Ovary (tissue), 9 donors: ENCODE results near the gene RBP5. TPM values are rescaled to one million over a fixed set of nuclear protein-coding genes. Genes with fewer than 3 reads are reported as not detected.

Source experiments
- DNase-seq, 5 donors: peaks; one replicate each; pipeline ENCODE4 v3.0.0-alpha.2; 2019 to 2020
- H3K27ac ChIP-seq, 2 donors: fragments of 200-600 bp; one replicate each; pipeline versions ENCODE4 v1.5.1 to v1.8.0; 2019 to 2022
- H3K27me3 ChIP-seq: fragments of 200-600 bp; one replicate; pipeline ENCODE4 v1.8.0; 2022
- H3K36me3 ChIP-seq: fragments of 200-600 bp; sonication (generic); one replicate; pipeline ENCODE4 v1.5.1; 2019
- H3K4me1 ChIP-seq: one replicate; pipeline ENCODE4 v1.8.1; 2013; ENCODE audit warnings: mild to moderate bottlenecking, moderate library complexity; ENCODE audit not compliant: insufficient read depth
- H3K4me3 ChIP-seq: fragments of 200-600 bp; sonication (generic); one replicate; pipeline ENCODE4 v1.5.1; 2017
- H3K9me3 ChIP-seq, 2 donors: fragments of 200-600 bp in 1 of 2; sonication (generic) in 1 of 2; one replicate each; pipeline versions ENCODE4 v1.5.1 to v1.8.1; 2013 to 2019; ENCODE audit warnings: mild to moderate bottlenecking in 1 of 2, moderate library complexity in 1 of 2
- CTCF ChIP-seq, 3 donors: fragments of 450-650 bp in 2 of 3; fragments of 200-600 bp in 1 of 3; IDR thresholded peaks; one replicate each; pipeline versions ENCODE4 v1.5.1 to v1.8.0; 2016 to 2022; ENCODE audit warnings: antibody characterized with exemption in 3 of 3, mild to moderate bottlenecking in 1 of 3
- EP300 ChIP-seq: sonication (generic); formaldehyde crosslinking; IDR thresholded peaks from one replicate; pipeline ENCODE4 v1.6.1; 2017; ENCODE audit warnings: antibody characterized with exemption
- POLR2A ChIP-seq: fragments of 450-650 bp; IDR thresholded peaks from one replicate; pipeline ENCODE4 v1.6.1; 2017; ENCODE audit warnings: antibody characterized with exemption, mild to moderate bottlenecking, moderate library complexity
- WGBS, 3 donors: extraction: QIAGEN DNeasy Blood & Tissue Kit in 1 of 3; methylation state at CpG; one replicate each; pipeline versions ENCODE4 v1.1.5 to v1.1.7; 2013 to 2017; 5-methylcytosine and 5-hydroxymethylcytosine counted together
- intact Hi-C, 4 donors: fragments of 100-400 bp; cut with DNase I; formaldehyde crosslinking; loops; one replicate each; pipeline versions ENCODE4 v1.11.0 to v1.15.1; 2022 to 2023
- polyA plus RNA-seq, 2 donors: library from polyadenylated mRNA; stranded (reverse); fragments of 200-250 nt in 1 of 2; fragments of 350-450 nt in 1 of 2; fragmentation: Illumina TruSeq in 1 of 2; extraction: RNeasy Lipid Tissue Mini Kit (QIAGEN cat#74804) in 1 of 2; gene quantifications; one replicate each; pipeline ENCODE4 v1.2.3, GENCODE V29; 2013 to 2014
- total RNA-seq, 7 donors: library from RNA; depleted of rRNA in 2 of 7; stranded (reverse); fragments of >200 nt in 2 of 7; fragmentation: NEBNext Ultra II Directional in 3 of 7; extraction: Animal tissue kit (Norgen Biotek cat#: 25700) in 3 of 7; gene quantifications; one replicate each; pipeline versions ENCODE4 v1.1.0 to v1.2.4, GENCODE V29; 2016 to 2023
- donor health status: DM: no; HTN: no; CAD: no; lungs with moderate emphysema.
- donor health status: DM: no; HTN: no; CAD: no.
- donor health status: Bipolar disorder and iron deficiency.
- donor health status: DM: yes; HTN: yes; CAD: no.
- donor health status: DM: no; HTN: no; CAD: no.
- donor health status: DM: yes; HTN: yes; CAD: no.

RBP5 gene
- total and polyA plus RNA-seq, 9 donors, result 1.2 to 17.3 (median 6.1) TPM

- TF ChIP-seq POLR2A (no peak), EP300 (no peak), CTCF (IDR thresholded peaks at IDR 0.05) (no peak)
- H3K9me3 ChIP-seq, result no peaks in the 10 kb centered on the region
- H3K27me3 ChIP-seq, result no peaks in the 10 kb centered on the region
- H3K4me3 ChIP-seq, result no peak overlapping the region
- H3K27ac ChIP-seq, result no peak overlapping the region
- WGBS, 3 donors, result 72 to 73% (median 73%) methylated on average over 7 of the region's 7 CpGs
- no peaks in the 10 kb centered on the region for H3K36me3 ChIP-seq
- no peaks in the 10 kb centered on the region for H3K4me1 ChIP-seq
- DNase-seq, result no peak
- intact Hi-C loops, result no loop called here
These were observed 31.5 kb upstream of the RBP5 start for GRCh38 chr12:7160183-7160582.

- no peak overlapping the region for H3K27ac ChIP-seq
- DNase-seq, result no peak
- TF ChIP-seq POLR2A, result no peak
- TF ChIP-seq CTCF (IDR thresholded peaks at IDR 0.05), result no peak
- TF ChIP-seq EP300, result no peak
- 75 to 84% (median 76%) methylated on average over 9 to 10 of the region's 10 CpGs for WGBS, 3 donors
- H3K36me3 ChIP-seq, result no peaks in the 10 kb centered on the region
- no peak overlapping the region for H3K4me3 ChIP-seq
- no peaks in the 10 kb centered on the region for H3K4me1 ChIP-seq
- H3K27me3 ChIP-seq, result no peaks in the 10 kb centered on the region
- no peaks in the 10 kb centered on the region for H3K9me3 ChIP-seq
- intact Hi-C loops, result no loop called here
These were observed 30.3 kb upstream of the RBP5 start for GRCh38 chr12:7158781-7159609.

GRCh38 chr12:7157391-7157790 lies 28.7 kb upstream of the RBP5 start:
- H3K27ac ChIP-seq, result no peak overlapping the region
- H3K9me3 ChIP-seq, result no peaks in the 10 kb centered on the region
- no peak overlapping the region for H3K4me3 ChIP-seq
- DNase-seq, result no peak
- no peak for TF ChIP-seq POLR2A
- TF ChIP-seq CTCF (IDR thresholded peaks at IDR 0.05), result no peak
- TF ChIP-seq EP300, result no peak
- intact Hi-C loops, result no loop called here
- WGBS, 3 donors, result 87 to 92% (median 88%) methylated on average over 17 of the region's 17 CpGs
- no peaks in the 10 kb centered on the region for H3K36me3 ChIP-seq
- no peaks in the 10 kb centered on the region for H3K27me3 ChIP-seq
- no peaks in the 10 kb centered on the region for H3K4me1 ChIP-seq

GRCh38 chr12:7156259-7157197 lies 27.8 kb upstream of the RBP5 start:
- no peaks in the 10 kb centered on the region for H3K36me3 ChIP-seq
- no peaks in the 10 kb centered on the region for H3K9me3 ChIP-seq
- H3K4me3 ChIP-seq, result no peak overlapping the region
- intact Hi-C loops, result no loop called here
- H3K4me1 ChIP-seq, result no peaks in the 10 kb centered on the region
- TF ChIP-seq POLR2A (no peak), EP300 (no peak), CTCF (IDR thresholded peaks at IDR 0.05) (no peak)
- H3K27ac ChIP-seq, result no peak overlapping the region
- no peak for DNase-seq
- 82 to 90% (median 83%) methylated on average over 23 to 24 of the region's 24 CpGs for WGBS, 3 donors
- H3K27me3 ChIP-seq, result no peaks in the 10 kb centered on the region
